Measurements from ENCODE around the gene OR4F17. TPM values are rescaled to one million over a fixed set of nuclear protein-coding genes. Genes with fewer than 3 reads are reported as not detected.

The OR4F17 gene, protein sequence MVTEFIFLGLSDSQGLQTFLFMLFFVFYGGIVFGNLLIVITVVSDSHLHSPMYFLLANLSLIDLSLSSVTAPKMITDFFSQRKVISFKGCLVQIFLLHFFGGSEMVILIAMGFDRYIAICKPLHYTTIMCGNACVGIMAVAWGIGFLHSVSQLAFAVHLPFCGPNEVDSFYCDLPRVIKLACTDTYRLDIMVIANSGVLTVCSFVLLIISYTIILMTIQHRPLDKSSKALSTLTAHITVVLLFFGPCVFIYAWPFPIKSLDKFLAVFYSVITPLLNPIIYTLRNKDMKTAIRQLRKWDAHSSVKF
- total RNA-seq: not detected in 2 replicates

DNA sequence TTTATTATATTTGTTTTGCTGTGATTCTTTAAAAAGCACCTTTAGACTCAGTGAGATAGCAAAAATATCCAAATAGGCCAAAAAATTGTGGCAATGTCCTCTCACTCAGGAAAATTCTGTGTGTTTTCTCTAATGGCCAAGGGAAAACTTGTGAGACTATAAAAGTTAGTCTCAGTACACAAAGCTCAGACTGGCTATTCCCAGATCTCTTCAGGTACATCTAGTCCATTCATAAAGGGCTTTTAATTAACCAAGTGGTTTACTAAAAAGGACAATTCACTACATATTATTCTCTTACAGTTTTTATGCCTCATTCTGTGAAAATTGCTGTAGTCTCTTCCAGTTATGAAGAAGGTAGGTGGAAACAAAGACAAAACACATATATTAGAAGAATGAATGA is at the start of gene OR4F17:
Gene OR4F17, plus strand, starts transcription at position 301 of the 400 bp plus-strand sequence. CDS start 3,575 bp downstream, outside the sequence.

Other genes with a start within 250 kb of the OR4F17 start
- 45.5 and 91.3 TPM in 2 replicates for gene PLPP2, start 184.3 kb downstream of the OR4F17 start, total RNA-seq
- 17.4 and 27.2 TPM in 2 replicates for gene MIER2, start 237.7 kb downstream of the OR4F17 start, total RNA-seq

All from nasal cavity respiratory epithelium epithelial cell of viscerocranial mucosa (primary cell).